ENCODE data around the gene NPB.
"Not testable (repeated sequence)": the region's sequence is repeated elsewhere in the genome, so short reads cannot be mapped to it uniquely, and the experiment has no call there.

NPB gene

DNA sequence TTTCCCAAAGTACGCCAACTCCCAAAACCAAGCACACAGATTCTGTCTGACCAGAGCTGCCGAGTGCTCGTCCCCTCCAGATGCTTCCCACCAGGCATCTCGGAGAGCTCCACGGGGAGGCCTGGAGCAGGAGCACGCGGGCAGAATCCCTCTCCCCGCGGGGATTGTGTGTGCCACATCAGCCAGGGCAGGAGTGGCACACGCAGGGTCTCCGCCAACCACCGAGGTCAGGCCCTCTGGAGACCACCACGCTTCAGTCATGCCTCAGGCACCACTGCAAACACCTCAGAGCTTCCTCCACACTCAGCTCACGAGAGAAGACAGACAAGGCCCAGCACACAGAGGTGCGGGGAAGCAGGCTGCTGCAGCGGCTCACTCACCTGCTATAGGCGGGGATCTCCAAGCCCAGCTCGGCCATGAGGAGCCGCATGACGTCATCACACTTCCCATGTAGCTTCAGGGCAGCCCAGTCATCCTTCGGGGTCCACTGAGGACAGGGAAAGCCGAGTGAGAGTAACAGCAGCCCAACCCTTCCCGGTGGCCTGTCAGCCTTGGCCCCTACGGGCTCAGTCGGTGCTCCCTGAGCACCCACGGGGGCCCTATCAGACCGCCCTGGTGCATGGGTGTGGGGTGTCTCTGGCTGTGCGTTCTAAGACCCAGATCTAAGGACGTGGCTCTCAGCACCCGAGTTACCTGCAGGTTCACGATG lies 11.5 kb downstream of the NPB start:
- no peak for DNase-seq

DNA sequence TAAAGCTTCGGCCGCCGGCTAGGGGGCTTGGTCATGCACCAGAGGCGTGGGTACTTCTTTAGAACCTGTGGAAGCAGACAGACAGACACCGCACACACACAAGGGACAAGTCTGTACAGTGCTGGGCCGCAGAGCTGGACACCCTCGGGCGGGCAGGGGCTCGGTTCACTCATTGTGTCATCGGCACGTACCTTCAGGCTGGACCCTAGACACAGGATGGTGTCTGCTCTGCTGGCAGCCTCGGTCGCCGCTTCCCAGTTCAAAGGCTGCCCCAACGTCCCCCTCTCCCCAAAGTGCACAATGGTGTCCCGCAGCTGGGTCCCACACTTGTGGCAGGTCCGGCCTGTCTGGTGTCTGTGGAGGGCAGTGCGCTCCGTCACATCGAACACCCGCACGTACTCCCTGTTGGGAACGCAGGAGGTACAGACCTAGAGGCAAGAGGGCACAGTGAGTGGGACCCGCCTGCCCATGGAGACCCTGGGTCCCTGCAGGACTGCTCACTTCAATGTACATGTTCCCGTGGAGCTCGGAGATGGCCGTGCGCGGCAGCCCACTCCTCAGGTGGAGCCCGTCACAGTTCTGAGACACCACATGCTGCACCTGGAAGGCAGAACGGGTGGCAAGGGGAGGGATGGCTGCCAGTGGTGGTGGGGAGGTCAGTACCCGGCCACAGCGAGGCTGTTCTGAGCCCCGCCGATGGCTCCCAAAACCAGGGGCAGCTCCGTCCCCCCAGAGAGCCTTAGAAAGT lies 12.2 kb downstream of the NPB start:
- no peak for DNase-seq

DNA sequence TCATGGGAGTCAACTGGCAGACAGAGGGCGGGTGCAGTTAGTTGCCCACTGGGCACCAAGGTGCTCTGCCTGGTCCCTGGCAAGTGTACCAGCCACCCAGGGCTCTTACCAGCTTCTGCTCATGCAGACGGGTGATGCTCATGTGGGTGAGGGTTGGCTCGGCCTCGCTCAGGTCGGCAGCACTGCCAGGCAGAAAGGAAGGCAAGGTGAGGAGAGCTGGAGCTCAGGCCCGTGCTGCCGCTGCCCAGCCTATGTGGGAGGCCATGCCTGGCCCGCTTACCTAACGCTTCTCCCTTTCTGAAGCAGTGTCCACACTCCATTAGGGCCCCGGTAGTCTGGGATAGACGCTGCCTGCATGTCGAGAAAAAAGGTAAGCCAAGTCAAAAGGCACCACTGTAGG lies 13.3 kb downstream of the NPB start:
- DNase-seq: no peak

DNA sequence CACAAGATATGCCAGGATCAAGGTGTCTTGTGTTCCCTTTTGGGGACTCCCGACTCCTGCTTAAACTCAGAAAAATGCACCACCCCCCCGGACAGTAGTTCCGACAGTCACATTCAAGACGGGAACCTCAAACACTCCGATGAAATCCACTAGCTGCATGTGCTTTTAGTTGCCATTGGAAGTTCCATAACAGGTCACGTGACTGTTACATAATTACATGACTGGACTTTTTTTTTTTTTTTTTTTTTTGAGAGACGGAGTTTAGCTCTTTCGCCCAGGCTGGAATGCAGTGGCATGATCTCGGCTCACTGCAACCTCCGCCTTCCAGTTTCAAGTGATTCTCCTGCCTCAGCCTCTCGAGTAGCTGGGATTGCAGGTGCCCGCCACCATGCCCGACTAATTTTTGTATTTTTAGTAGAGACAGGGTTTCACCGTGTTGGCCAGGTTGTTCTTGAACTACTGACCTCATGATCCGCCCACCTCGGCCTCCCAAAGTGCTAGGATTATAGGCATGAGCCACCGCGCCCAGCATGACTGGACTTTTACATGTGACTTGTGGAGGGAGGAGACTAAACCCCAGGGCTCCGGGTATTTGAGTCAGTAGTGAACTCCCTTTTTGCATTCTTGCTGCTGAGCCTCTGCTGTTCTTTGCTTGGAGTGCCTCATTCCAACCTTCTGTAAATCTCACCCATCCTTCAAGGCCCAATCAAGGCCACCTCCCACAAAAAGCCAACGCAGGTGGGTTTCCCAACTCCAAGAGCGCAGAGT lies 14.4 kb downstream of the NPB start:
- no peak for DNase-seq

DNA sequence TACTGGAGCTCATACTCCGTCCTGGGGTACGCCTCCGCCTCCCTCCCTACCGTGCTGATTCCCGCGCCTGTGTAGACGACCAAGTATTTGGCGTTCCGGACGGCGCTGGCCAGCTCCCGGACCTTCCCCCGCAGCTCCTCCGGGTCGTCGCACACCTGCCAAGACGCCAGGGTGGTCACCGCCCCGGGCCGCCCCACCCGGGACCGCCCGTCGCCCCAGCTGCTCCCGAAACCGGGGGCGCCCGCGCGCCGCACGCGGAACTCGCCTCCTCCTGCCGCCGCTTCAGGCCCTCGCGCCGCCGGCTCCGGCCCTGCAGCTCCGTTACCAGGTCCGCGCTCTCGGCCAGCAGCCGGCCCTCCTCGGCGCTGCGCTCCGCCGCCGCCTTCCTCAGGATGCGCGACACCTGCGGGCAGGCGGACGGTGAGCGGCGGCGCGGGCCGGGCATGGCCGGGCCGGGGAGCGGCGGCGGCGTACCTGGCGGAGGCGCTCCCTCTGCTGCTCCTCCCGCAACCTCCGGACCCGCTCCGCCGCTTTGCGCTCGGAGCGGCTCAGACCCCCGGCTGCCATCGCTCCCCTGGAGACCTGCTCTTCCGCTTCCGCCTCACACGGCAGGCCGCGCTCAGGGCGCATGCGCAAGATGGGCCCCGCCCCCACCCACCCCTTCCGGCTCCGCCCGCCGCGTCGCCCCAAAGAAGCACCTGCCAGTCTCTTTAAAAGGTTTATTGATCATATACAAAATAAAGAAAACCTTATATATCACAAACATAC lies 15.7 kb downstream of the NPB start, which contains the start of gene SIRT7:
SIRT7 (minus strand) TSS at position 612 of the 768 bp plus-strand sequence; CDS start at position 567, 45 bp downstream.
- peak; percentile 62 for DNase-seq

DNA sequence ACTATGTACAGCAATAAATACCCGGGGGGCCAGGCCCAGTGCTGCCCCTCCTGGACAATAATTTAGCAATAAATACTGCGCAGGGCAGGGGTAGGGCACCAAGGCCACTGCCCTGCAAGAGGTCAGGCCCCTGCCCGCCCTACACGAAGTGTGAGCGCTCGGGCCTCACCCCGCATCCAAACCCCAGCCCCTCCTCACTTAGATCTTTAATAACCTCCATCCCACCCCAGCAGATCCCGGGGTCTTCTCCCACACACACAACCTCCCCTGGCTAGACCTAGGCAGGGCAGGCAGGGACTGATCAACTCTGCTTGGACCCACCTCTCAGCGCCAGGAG lies 16.3 kb downstream of the NPB start:
- DNase-seq: not testable (repeated sequence)

DNA sequence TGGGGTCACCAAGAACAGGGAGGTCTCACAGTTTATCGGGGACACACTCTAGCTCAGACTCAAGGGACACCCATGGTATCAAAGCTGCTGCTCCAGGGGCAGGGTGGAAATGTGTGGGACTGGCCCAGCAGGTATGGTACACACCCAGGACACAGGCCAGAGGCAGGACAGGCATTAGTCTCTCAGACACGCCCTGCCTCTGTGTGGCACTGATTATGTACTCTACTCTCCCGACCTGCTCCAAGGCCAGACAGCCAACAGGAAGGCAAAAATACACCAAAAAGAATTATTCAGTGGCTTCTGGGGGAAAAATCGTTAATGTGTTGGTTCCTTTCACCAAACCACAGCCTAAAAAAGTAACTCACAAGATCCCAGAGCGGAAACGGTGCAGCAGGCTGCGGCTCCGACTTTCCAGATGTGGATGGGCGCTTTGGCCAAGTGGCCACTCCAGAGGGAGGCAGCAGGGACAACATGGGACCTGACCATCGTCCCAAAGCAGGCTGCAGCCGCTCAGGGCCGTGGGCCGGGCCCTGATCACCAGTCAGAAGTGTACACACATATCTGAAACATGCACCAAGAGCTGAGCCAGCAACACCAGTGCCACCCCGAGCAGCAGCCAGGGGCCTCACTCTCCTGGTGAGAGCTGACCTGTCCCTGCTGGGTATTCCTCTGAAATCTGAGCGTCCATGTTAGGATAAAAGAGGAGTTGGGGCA lies 17.0 kb downstream of the NPB start:
- no peak for DNase-seq

DNA sequence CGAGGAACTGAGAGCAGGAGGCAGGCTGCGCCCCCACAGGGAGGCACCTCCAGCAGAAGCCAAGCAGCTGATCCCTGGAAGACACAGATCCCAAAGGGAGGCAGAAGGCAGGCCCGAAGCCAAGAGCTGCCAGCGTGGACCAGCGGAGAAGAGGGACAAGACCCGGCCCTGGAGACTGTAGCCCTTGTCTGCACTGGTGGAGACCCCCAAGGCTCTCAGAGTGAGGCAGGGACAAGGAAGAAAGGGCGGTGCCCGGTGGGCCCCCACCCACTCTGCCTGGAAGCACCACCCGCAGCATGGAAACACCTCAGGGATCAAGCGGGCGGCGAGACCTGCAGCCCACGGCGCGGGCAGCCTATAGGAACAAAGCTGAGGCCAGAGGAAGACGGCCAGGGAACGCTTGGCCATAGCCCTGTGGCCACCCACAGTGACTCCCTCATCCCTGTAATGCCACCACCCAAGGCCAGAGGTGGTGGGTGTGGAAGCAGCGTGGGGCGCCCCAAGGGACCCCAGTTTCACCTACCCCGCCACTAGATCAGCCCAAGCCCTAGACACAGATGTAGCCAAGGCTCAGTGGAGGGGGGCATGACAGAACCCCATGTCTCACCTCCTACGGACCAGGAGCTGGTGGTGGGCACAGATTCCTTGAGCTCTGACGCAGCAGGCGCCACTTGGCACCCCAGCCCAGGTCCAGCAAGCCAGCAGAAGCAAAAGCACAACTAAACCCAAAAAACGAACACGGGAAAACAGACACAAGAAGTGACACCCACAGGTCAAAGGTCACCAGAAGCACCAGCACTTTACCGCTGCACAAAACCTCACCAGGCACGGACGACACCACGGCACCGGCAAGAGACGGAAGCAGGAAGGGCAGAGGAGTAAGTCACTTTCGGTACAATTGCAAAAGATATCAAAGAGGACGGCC lies 18.8 kb downstream of the NPB start:
- DNase-seq: no peak

DNA sequence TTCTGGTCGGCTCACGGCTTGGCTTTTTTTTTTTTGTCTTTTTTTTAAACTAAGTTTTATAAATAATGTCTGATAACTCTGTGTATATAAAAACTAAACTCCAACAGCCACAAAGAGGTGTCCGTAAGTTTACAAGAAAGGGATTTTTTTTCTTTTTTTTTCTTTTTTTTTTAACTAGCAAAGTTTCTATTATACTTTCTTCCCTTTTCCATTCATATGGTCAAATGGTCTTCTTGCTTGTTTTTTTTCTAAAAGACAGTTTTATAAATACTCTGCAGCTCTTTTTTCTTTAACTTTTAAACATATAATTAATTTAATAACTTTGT lies 19.5 kb downstream of the NPB start:
- DNase-seq: no peak

DNA sequence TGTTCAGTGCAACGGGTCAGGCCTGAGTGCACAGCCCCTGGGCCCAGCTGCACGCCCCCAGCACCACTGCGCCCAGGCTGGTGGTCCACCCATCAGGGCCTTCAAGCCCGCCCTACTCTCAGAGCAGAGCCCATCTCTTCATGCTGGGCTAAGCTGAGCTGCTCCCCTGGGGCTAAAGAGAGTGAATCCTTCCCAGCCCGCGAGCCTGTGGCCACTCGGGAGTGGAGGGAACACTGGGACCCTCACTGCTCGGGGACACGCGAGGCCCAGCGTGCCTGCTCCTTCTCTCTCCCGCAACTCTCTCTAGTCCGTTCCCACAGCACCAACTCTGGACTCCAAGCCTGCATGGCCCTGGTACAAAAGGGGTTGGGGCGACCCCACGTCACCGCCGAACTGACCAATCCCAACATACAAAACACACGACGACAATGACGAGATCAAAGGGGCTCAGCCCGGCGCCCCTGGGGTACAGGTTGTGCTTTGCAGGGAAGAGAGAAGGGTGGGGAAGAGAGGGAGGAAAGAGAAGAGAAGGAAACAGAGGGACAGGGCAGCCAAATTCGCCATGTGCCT lies 20.0 kb downstream of the NPB start:
- no peak for DNase-seq

DNA sequence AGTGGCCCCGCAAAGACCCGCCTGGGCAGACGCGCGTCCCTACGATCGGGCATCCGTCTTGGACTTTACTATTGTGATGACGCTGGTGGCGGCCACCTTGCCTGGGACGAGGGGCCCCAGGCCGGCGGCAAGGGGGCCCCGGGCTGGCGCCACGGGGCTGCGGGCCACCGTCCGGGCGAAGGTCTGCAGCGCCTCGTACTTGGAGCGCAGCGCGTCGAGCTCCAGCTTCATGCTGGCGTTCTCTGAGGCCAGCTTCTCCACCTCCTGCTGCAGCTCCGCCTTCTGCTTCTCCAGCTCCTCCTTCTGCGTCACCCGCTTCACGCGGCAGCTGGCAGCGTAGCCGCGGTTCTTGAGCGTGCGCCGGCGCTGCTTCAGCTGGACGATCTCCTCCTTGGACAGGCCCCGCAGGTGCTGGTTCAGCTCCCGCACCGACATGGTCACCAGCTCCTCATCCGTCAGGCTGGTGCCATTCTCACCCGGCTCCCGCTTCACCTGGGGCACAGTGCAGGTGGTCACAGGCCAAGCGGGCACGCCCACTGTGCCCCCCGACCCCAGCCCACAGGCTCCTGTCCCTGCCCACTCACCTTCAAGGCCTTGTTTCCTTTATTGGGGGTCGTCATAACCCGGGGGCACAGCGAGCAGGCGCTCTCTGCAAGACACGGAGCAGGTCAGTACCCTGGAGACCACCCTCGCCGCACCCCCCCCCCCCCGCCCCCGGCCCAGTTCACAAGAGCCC lies 20.7 kb downstream of the NPB start:
- DNase-seq: no peak

DNA sequence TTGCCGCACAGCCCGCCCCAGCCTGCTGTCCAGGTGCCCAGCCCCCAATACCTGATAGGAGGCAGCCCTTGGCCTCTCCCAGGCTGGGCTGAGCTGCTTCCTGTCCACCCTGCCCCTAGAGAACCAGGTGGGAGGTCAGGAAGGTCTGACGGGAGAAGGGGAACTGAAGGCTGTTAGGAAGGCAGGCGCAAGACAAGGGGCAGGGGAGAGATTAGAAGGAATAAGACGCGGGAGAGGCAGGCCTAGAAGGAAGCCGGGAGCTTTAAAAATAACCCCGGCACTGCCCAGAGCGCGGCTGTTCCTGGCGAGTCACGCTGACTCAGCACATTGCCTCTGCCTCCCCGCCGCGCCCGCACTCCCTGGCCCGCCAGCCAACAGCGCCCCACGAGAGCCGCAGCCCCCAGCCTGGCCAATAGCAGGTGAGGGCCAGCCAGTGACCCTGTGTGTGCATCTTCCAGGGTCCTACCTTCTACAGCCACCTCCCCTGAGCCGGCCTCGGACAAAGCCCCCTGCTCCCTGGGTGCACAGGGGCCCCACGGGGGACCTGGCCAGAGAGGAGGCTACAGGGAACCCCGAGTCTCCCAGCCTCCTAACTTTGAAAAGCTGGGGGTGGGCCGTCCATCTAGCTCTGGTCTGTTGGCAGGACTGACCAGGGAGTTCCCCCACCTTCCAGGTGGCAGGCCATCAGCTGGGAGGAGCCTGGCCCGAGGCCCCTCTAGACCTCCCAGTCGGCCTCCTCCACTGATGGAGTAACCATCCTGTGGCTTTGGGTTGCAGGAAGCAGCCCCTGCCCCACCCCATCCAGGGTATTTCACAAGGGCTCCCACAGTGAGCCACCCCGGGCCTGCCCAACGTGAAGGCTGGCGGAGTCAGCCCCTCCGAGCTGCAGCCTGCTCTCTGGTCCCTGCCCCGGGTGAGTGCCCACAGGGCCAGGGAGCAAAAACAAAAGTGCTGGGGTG lies 21.5 kb downstream of the NPB start:
- no peak for DNase-seq

DNA sequence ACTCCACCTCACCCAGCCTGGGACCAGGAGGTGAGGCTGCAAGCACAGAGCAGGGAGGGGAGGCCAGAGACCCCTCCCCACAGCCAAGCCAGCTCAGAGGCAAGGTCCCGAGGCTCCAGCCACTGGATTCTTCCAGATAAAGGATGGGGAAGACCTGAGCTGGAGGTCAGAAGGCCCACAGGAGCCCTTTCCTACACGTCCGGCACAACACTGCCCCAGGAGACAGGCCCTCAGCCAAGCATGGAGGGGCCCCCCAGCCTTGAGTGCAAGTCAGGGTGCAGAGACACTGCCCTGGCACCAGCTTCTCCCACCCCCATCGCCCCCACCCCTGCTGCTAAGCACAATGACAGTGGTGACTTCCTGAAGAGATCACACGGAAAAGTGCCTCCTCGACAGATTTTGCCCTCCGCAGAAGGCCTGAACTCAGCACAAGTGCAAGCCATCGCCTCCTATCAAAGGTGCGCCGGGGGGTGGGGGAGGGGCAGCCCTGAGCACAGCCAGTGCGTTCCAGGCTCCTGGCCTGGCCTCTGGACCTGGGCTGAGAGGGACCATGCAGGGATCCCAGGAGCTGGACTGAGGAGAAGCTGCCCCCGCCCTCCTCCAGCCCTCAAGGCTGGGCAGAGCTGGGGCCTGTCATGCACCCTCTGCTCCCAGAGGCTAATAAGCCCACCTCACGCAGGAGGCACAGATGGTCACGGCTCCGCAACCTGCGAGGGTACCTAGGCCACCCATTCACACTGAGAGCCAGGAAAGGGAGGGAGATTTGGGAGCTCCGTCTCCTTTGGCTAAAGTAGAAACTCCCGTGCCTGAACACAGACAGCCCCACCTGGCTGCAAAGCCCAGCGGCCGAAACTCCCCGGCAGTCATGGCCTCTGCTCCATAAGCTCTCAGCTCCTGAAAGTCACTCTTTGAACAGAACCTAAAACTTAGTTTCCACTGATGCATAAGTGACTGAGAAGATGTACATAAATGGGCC lies 22.8 kb downstream of the NPB start:
- DNase-seq: no peak

DNA sequence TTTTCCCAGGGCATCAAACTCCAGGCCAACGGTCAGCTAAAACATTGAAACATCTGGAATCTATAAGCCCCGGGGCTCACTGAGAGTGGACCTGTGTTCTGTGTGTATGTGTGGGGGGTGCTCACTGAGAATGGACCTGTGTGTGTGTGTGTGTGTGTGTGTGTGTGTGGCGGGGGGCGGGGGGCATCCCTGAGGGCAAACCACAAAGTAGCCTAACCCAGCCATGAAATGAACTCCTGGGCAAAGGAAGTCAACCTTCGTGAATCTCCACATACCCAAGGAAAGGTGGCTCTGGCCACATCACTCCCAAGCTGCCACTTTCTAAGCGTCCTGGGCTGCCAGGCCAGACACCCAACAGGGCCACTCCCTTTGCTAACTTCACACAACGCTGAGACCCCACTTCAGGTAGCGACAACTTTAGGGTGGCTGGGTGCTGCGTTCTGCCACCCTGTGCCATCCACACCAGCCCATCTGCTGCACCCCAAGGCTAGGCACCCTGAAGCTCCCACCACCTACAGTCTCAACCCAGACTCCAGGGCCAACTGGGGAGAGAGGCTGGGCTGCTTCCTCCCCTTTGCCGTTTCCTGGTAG lies 23.9 kb downstream of the NPB start:
- no peak for DNase-seq

DNA sequence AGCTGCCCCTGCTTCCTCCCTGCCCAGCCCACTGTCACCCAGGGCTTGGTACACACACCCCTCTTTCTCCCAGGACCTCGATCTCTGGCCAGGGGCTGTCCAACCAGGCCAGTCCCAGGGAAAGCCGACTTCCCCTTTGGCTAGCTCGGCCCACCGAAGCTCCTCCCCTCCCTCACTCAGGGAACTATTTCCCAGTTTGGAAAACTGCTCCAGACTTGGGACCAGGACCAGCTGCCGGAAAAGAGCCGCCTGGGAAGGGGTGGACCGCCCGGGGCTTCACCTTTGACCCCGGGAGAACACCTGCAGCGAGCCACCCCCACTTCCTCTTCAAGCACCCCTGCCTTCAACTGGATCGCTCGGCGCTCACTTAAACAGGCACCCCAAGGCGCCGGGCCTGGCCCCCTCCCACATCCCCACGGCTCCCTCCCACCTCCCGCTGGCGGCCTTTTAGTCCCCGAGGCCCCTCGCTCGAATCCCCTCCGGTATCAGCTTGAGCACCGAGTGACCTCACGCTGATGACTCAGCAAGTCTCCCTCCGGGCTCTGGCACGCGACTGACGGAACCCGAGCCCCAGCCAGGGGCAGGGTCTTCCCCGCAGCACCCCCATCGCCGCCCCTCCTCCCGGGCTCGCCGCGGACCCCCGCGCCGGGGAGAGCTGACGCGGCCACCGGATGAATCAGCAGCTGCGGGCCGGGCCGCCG lies 24.6 kb downstream of the NPB start:
- peak; percentile 74 for DNase-seq

DNA sequence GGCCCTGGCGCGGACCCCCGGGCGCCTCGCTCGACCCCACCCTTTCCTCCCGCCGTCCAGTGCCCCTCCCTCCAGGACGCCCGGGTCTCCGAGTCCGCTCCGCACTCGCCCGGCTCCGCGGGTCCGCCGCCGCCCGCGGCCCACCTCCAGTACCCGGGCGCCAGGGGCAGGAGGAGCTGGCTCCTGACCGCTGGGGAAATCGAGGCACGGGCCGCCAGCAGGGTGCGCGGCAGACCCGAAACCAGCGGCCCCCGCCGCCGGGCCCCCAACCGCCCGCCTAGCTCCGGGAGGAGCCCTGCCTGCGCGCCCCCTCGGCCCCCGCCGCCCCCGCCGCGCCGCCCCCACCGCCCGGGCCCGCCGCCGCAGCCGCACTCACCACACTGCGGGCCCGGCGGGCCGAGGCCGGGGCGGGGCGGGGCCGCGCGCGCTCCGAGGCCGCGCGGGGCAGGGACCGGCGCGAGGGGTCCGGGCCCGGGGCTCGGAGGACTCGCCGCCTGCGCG lies 25.2 kb downstream of the NPB start:
- no peak for DNase-seq
